Transverse colon (tissue), 4 donors: ENCODE measurements around the gene TUBB2A.

ENCODE experiments used
- EP300 ChIP-seq: sonication (generic); formaldehyde crosslinking; IDR thresholded peaks from one replicate; pipeline ENCODE4 v1.6.1; 2017; ENCODE audit warnings: antibody characterized with exemption, low read depth
- POLR2A ChIP-seq: fragments of 450-650 bp; IDR thresholded peaks from one replicate; pipeline ENCODE4 v1.6.1; 2016; ENCODE audit warnings: antibody characterized with exemption, mild to moderate bottlenecking, moderate library complexity
- POLR2AphosphoS5 ChIP-seq, 3 donors: sonication (generic); formaldehyde crosslinking; IDR thresholded peaks; one replicate each; pipeline ENCODE4 v1.6.1; 2016; ENCODE audit warnings: antibody characterized with exemption in 3 of 3
- TF ChIP-seq, protein P1 (sequence below), 5 experiments: fragments of 200-600 bp in 3 of 5; fragments of 450-650 bp in 2 of 5; sonication (generic) in 3 of 5; IDR thresholded peaks; 1 replicate in 2 of 5; 2 replicates in 3 of 5; pipeline ENCODE4 v1.5.1; 2016 to 2017; ENCODE audit warnings: antibody characterized with exemption in 5 of 5, inconsistent platforms in 3 of 5, mild to moderate bottlenecking in 2 of 5, moderate library complexity in 1 of 5

DNA sequence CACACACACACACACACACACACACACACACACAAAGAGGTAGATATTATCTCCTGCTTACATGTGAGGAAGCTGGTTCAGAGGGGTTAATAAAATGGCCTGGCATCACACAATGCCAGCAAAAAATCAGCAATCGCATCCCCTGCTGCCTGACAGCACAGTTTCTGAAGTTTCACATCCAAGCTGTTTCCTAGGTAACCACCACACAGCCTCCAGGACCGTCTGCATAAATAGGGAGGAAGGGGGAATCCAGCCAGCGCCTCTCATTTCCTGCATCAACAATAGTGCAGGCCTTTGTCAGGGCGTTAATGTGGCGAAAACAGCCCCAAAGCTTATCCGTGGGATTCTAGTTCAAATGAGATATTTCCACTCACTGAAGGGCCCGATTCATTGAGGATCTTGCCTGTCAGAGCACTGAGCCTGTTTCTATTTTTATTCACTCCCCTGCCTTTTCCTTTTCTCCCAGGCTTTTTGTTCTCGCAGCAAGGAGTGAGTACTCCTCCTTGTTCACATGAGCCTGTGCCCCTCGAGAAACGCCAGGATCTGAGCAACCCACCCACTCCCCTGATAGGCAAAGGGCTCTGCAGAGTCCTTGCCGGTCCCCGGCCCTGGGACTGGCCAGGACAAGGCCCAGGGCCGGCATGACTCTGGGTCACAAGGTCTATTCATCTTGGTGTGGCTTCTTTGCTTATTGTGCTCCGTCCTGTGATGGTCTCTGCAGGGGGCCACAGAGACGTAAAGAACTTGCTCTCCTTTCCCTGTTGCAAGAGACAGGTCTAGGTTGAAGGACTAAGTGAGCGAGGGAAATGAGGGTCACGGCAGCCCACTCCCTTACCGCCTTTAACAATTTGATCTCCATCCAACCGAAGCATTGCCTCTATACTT lies 37.4 kb upstream of the TUBB2A start:
- no peak for TF ChIP-seq EP300
- TF ChIP-seq, protein P1, sequence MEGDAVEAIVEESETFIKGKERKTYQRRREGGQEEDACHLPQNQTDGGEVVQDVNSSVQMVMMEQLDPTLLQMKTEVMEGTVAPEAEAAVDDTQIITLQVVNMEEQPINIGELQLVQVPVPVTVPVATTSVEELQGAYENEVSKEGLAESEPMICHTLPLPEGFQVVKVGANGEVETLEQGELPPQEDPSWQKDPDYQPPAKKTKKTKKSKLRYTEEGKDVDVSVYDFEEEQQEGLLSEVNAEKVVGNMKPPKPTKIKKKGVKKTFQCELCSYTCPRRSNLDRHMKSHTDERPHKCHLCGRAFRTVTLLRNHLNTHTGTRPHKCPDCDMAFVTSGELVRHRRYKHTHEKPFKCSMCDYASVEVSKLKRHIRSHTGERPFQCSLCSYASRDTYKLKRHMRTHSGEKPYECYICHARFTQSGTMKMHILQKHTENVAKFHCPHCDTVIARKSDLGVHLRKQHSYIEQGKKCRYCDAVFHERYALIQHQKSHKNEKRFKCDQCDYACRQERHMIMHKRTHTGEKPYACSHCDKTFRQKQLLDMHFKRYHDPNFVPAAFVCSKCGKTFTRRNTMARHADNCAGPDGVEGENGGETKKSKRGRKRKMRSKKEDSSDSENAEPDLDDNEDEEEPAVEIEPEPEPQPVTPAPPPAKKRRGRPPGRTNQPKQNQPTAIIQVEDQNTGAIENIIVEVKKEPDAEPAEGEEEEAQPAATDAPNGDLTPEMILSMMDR (IDR thresholded peaks at IDR 0.05) = no peak
- TF ChIP-seq POLR2A = no peak
- TF ChIP-seq POLR2AphosphoS5 (IDR thresholded peaks at IDR 0.05) = no peak
